ENCODE data around the gene MMP25.
"Not testable (repeated sequence)": the region's sequence is repeated elsewhere in the genome, so short reads cannot be mapped to it uniquely, and the experiment has no call there.

Gene MMP25

GRCh38 chr16:3070608-3071111 is 24.3 kb downstream of the MMP25 start:
- H3K4me3 ChIP-seq (ENCODE audit: low read depth, low read length): no peak overlapping the region
- no peak for TF ChIP-seq CTCF (IDR thresholded peaks at IDR 0.05; ENCODE audit: control insufficient read depth, extremely low read depth, insufficient read depth)
- DNase-seq (ENCODE audit: low read depth): no peak

- no peak for DNase-seq (ENCODE audit: low read depth)
- no peak for TF ChIP-seq CTCF (IDR thresholded peaks at IDR 0.05; ENCODE audit: control insufficient read depth, extremely low read depth, insufficient read depth)
- no peak overlapping the region for H3K4me3 ChIP-seq (ENCODE audit: low read depth, low read length)
These were observed 25.3 kb downstream of the MMP25 start for GRCh38 chr16:3071655-3072054.

GRCh38 chr16:3072148-3072547 is 25.8 kb downstream of the MMP25 start:
- not testable (repeated sequence) for DNase-seq (ENCODE audit: low read depth); H3K4me3 ChIP-seq (ENCODE audit: low read depth, low read length)

GRCh38 chr16:3072576-3073263 is 26.4 kb downstream of the MMP25 start:
- DNase-seq (ENCODE audit: low read depth); H3K4me3 ChIP-seq (ENCODE audit: low read depth, low read length): not testable (repeated sequence)

- H3K4me3 ChIP-seq (ENCODE audit: low read depth, low read length): no peak overlapping the region
- TF ChIP-seq CTCF (IDR thresholded peaks at IDR 0.05; ENCODE audit: control insufficient read depth, extremely low read depth, insufficient read depth): no peak
- no peak for DNase-seq (ENCODE audit: low read depth)
These were observed 27.1 kb downstream of the MMP25 start for GRCh38 chr16:3073448-3073847.

- no peak for DNase-seq (ENCODE audit: low read depth)
- TF ChIP-seq CTCF (IDR thresholded peaks at IDR 0.05; ENCODE audit: control insufficient read depth, extremely low read depth, insufficient read depth): no peak
- H3K4me3 ChIP-seq (ENCODE audit: low read depth, low read length): no peak overlapping the region
These were observed 28.6 kb downstream of the MMP25 start for GRCh38 chr16:3074860-3075522.

- no peak for TF ChIP-seq CTCF (IDR thresholded peaks at IDR 0.05; ENCODE audit: control insufficient read depth, extremely low read depth, insufficient read depth)
- DNase-seq (ENCODE audit: low read depth): no peak
- H3K4me3 ChIP-seq (ENCODE audit: low read depth, low read length): no peak overlapping the region
These were observed 29.2 kb downstream of the MMP25 start for GRCh38 chr16:3075523-3075915.

GRCh38 chr16:3075946-3076345 is 29.6 kb downstream of the MMP25 start:
- H3K4me3 ChIP-seq (ENCODE audit: low read depth, low read length): not testable (repeated sequence)

More at GRCh38 chr16:3075946-3076345, 29.6 kb downstream of the MMP25 start:
- not testable (repeated sequence) for DNase-seq (ENCODE audit: low read depth)
